Suprapubic skin (tissue), 3 donors: Measurements from ENCODE around the gene MTMR12.

Experiments used
- CTCF ChIP-seq, 2 donors: fragments of 200-600 bp in 1 of 2; fragments of 450-650 bp in 1 of 2; sonication (generic) in 1 of 2; IDR thresholded peaks; one replicate each; pipeline ENCODE4 v1.5.1; 2016 to 2019; ENCODE audit warnings: antibody characterized with exemption in 2 of 2, mild to moderate bottlenecking in 1 of 2, moderate library complexity in 1 of 2
- POLR2A ChIP-seq, 2 donors: fragments of 450-650 bp; IDR thresholded peaks; one replicate each; pipeline ENCODE4 v1.6.1; 2017; ENCODE audit warnings: antibody characterized with exemption in 2 of 2, mild to moderate bottlenecking in 2 of 2, moderate library complexity in 2 of 2

- no peak for TF ChIP-seq CTCF (IDR thresholded peaks at IDR 0.05)
- TF ChIP-seq POLR2A (IDR thresholded peaks at IDR 0.05) = no peak
These were observed 20.2 kb upstream of the MTMR12 start for GRCh38 chr5:32332966-32333365.
